Peyer's patch (tissue), 4 donors: ENCODE data around the gene BMS1. TPM values are rescaled to one million over a fixed set of nuclear protein-coding genes. Genes with fewer than 3 reads are reported as not detected.

ENCODE experiments used
- DNase-seq, 3 donors: peaks; one replicate each; pipeline ENCODE4 v3.0.0-alpha.2; 2017 to 2019
- H3K27ac ChIP-seq, 4 donors: fragments of 200-600 bp; sonication (generic); one replicate each; pipeline ENCODE4 v1.5.1; 2016 to 2019
- H3K27me3 ChIP-seq, 2 donors: fragments of 200-600 bp; sonication (generic); one replicate each; pipeline ENCODE4 v1.5.1; 2019
- H3K36me3 ChIP-seq, 3 donors: fragments of 200-600 bp; sonication (generic); one replicate each; pipeline ENCODE4 v1.5.1; 2016 to 2019
- H3K4me1 ChIP-seq, 4 donors: fragments of 200-600 bp; sonication (generic); one replicate each; pipeline ENCODE4 v1.5.1; 2016 to 2019
- H3K4me3 ChIP-seq, 4 donors: fragments of 200-600 bp; sonication (generic); 1 replicate in 3 of 4; 2 replicates in 1 of 4; pipeline ENCODE4 v1.5.1; 2016 to 2019; ENCODE audit warnings: mild to moderate bottlenecking in 1 of 4
- H3K9me3 ChIP-seq, 4 donors: fragments of 200-600 bp; sonication (generic); one replicate each; pipeline ENCODE4 v1.5.1; 2016 to 2019; ENCODE audit warnings: mild to moderate bottlenecking in 1 of 4
- POLR2A ChIP-seq, 2 donors: fragments of 450-650 bp; IDR thresholded peaks; one replicate each; pipeline ENCODE4 v1.5.1; 2017; ENCODE audit warnings: antibody characterized with exemption in 2 of 2, mild to moderate bottlenecking in 2 of 2, moderate library complexity in 2 of 2
- total RNA-seq, 4 donors: library from RNA; depleted of rRNA; stranded (reverse); fragments of >200 nt; gene quantifications; one replicate each; pipeline ENCODE4 v1.1.0, GENCODE V29; 2016
- TF ChIP-seq, protein P1 (sequence below), 6 experiments: fragments of 450-650 bp in 4 of 6; fragments of 200-600 bp in 2 of 6; sonication (generic) in 1 of 6; IDR thresholded peaks; one replicate each; pipeline ENCODE4 v1.5.1; 2017 to 2019; ENCODE audit warnings: antibody characterized with exemption in 6 of 6, mild to moderate bottlenecking in 3 of 6, moderate library complexity in 1 of 6

The BMS1 gene
- total RNA-seq, 4 donors from 2014 or later = 9.6 to 23.9 (median 11.6) TPM

DNA sequence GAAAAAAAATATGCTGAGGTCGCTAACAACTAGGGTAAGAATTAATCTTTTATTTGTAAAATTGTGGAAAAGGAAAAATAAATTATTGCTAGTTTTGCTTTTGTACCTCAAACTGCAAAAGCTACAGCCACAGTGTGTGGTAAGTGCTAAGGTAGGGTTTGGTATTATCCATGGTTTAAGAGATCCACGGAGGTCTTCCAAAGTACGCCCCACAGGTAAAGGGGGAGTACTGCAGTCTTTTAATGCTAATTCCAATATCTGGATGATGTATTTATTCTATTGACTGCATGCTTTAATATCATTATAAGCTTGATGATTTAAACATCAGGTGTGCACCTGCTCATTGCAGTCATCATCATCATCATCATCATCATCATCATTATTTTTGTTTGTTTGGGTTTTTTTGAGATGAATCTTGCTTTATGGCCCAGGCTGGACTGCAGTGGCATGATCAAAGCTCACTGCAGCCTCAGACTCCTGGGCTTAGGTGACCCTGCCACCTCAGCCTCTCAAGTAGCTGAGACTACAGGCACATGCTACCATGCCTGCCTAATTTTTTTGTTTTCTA is 38.4 kb upstream of the BMS1 start:
- H3K27ac ChIP-seq = no peak overlapping the region
- H3K9me3 ChIP-seq = peaks cover 0 to 12% (median 0%) of the 10 kb centered on the region in 4 donors
- TF ChIP-seq, protein P1, sequence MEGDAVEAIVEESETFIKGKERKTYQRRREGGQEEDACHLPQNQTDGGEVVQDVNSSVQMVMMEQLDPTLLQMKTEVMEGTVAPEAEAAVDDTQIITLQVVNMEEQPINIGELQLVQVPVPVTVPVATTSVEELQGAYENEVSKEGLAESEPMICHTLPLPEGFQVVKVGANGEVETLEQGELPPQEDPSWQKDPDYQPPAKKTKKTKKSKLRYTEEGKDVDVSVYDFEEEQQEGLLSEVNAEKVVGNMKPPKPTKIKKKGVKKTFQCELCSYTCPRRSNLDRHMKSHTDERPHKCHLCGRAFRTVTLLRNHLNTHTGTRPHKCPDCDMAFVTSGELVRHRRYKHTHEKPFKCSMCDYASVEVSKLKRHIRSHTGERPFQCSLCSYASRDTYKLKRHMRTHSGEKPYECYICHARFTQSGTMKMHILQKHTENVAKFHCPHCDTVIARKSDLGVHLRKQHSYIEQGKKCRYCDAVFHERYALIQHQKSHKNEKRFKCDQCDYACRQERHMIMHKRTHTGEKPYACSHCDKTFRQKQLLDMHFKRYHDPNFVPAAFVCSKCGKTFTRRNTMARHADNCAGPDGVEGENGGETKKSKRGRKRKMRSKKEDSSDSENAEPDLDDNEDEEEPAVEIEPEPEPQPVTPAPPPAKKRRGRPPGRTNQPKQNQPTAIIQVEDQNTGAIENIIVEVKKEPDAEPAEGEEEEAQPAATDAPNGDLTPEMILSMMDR (IDR thresholded peaks at IDR 0.05) = no peak
- TF ChIP-seq POLR2A (IDR thresholded peaks at IDR 0.05) = no peak
- H3K36me3 ChIP-seq = no peaks in the 10 kb centered on the region
- H3K27me3 ChIP-seq = no peaks in the 10 kb centered on the region
- H3K4me1 ChIP-seq = no peaks in the 10 kb centered on the region
- DNase-seq = no peak
- no peak overlapping the region for H3K4me3 ChIP-seq

DNA sequence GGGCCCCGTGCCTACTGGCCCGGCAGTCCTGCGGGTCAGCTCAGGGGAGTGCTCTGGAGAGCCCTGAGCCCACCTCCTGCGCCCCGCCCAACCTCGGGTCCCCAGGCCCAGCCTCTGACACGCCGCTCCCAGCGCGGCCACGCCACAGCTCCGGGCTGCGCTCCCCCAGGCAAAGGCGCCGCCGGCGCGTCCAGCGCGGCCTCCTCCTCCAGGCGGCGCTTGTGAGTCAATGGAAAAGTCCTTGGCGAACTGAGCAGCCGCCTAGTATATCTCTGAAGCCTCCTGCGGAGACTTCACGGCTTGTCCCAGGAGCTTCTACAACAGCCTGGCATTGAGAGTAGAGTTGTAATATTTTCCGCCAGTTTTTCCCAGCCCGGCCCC is 29.5 kb upstream of the BMS1 start:
- TF ChIP-seq, protein P1 (IDR thresholded peaks at IDR 0.05) = peak; percentile 24 to 82 (median 74)
- TF ChIP-seq POLR2A (IDR thresholded peaks at IDR 0.05) = no peak
- H3K36me3 ChIP-seq = no peaks in the 10 kb centered on the region
- peak overlapping the region; percentile 29 to 62 (median 54) for H3K4me3 ChIP-seq
- DNase-seq = peak; percentile 36 to 88 (median 82)
- H3K9me3 ChIP-seq = no peaks in the 10 kb centered on the region
- peak overlapping the region in 1 of 4 donors; percentile 1 for H3K27ac ChIP-seq
- H3K4me1 ChIP-seq = peaks cover 0 to 27% (median 12%) of the 10 kb centered on the region in 4 donors
- peaks cover 0 to 21% of the 10 kb centered on the region in 2 donors for H3K27me3 ChIP-seq

DNA sequence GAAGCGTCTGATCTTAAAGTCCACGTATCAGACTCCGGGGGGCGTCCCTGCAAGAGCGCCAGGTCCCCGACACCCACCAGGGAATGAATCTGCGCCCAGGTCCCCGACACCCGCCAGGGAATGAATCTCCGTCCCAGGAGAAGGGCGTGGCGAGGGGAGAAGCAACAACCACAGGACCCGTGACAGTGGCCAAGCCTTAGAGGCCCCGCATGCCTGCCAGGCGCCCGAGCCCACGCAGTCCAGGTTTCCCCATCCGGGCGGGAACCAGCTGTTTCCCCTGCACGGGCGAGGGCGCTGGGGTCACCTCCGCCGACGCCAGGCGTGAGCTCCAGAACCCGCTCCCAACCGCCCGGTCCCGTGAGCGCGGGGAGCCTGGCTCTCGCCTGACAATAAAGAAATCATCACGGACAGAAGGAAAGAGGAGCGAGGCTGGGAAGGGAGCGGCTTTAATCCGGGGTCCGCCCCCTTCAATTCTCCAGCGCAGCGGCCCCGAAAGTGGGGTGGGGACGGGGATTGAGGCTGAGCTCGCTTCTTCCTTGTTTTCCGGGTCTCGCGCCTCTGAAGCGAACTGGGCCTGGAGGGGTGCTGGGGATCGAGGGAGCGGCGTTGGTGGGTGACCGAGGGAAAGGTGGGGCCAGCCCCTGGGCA is 29.0 kb upstream of the BMS1 start:
- no peak for DNase-seq
- Histone ChIP-seq H3K4me1 (peaks cover 0 to 27% (median 12%) of the 10 kb centered on the region in 4 donors), H3K4me3 (peak overlapping the region; percentile 29 to 62 (median 54)), H3K36me3 (no peaks in the 10 kb centered on the region), H3K9me3 (no peaks in the 10 kb centered on the region), H3K27ac (peak overlapping the region in 2 of 4 donors; percentile 0 to 1), H3K27me3 (peaks cover 0 to 21% of the 10 kb centered on the region in 2 donors)
- TF ChIP-seq POLR2A (IDR thresholded peaks at IDR 0.05) = no peak

DNA sequence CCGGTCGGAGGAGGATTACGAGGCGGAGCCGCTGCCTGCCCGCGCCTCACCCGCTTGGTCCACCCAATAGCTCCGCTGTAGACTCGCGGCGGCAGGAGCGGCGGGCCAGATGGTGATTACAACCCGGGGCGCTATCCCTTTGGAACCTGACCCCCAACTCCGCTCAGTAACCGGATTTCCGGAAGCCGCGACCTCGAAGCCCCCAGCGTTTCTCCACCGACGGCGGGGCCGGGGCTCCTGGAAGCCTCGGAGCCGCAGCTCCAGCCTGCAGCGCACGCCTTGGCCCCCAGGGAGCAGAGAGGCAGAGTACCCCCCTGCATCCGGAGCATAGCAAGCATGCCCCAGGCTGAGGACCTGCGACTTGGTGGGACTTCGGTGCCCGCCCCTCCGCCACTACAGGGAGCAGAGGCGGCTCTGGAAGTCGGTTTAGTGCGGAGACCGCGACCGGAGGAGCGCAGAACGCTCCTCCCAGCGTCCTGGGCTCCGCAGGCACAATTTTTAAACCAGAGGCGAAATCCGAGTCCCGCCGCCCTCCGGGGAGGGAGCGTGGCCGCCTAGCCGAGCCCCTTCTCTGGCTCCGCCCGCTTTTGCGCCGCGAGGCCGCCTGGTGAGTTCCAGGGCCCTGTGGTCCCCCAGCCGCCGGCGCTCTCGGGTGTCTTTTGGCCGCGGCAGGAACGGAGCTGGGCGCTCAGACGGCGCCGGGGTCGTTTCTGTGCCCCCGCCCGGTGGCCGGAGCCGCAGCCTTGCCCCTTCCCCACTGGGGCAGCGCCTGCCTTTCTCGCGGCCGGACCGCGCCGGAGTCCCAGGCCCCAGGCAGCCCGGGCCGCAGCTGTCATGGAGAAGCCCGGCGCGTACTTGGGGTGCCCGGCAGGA is 28.2 kb upstream of the BMS1 start:
- TF ChIP-seq, protein P1 (IDR thresholded peaks at IDR 0.05) = peak in 1 of 6 experiments; percentile 6
- no peak for TF ChIP-seq POLR2A (IDR thresholded peaks at IDR 0.05)
- peaks cover 0 to 27% (median 12%) of the 10 kb centered on the region in 4 donors for H3K4me1 ChIP-seq
- no peaks in the 10 kb centered on the region for H3K36me3 ChIP-seq
- no peak for DNase-seq
- no peaks in the 10 kb centered on the region for H3K9me3 ChIP-seq
- H3K4me3 ChIP-seq = peak overlapping the region; percentile 29 to 62 (median 54)
- H3K27ac ChIP-seq = peak overlapping the region in 3 of 4 donors; percentile 0 to 14 (median 5)
- peaks cover 0 to 21% of the 10 kb centered on the region in 2 donors for H3K27me3 ChIP-seq

DNA sequence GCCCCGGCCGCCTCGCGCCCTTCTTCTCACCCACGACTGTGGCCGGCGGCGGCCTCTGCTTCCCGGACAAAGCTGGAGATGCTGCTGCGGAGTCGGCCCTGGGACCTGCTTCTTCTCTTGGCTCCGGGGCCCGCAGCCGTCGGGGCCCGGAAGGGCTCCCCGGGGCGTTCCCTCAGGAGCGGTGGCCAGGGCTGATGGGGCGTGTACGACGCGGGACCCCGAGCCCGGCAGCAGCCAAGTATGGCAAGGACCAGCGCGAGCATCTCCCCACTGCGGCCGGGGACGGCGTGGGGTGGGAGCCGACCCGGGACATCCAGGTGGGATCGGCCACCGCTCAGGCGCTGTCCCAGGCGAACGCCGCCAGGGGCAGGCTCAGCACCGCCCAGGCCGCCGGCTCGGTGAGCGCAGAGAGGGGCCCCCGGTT is 27.6 kb upstream of the BMS1 start:
- Histone ChIP-seq H3K27ac (peak overlapping the region in 1 of 4 donors; percentile 14), H3K4me3 (peak overlapping the region; percentile 29 to 62 (median 54)), H3K9me3 (no peaks in the 10 kb centered on the region), H3K36me3 (no peaks in the 10 kb centered on the region), H3K4me1 (peaks cover 0 to 27% (median 12%) of the 10 kb centered on the region in 4 donors), H3K27me3 (peaks cover 0 to 21% of the 10 kb centered on the region in 2 donors)
- DNase-seq = no peak
- TF ChIP-seq POLR2A (IDR thresholded peaks at IDR 0.05) = no peak
- TF ChIP-seq, protein P1 (IDR thresholded peaks at IDR 0.05) = no peak
